ENCODE measurements around the gene TRAPPC2. TPM values are rescaled to one million over a fixed set of nuclear protein-coding genes. Genes with fewer than 3 reads are reported as not detected.

TRAPPC2 gene
- total and polyA plus RNA-seq, 12 donors: 4.3 to 20.5 (median 11.0) TPM

GRCh38 chrX:13662355-13662791 lies 72.0 kb downstream of the TRAPPC2 start:
- intact Hi-C loops (cut with DNase I): no loop called here
- Histone ChIP-seq H3K4me1 (replicated peaks in 1 of 2) (peaks cover 0 to 16% of the 10 kb centered on the region in 2 donors), H3K36me3 (replicated peaks in 1 of 2) (no peaks in the 10 kb centered on the region), H3K27ac (peak overlapping the region in 1 of 5 donors; percentile 8), H3K4me3 (no peak overlapping the region), H3K9me3 (replicated peaks in 1 of 3) (no peaks in the 10 kb centered on the region), H3K27me3 (no peaks in the 10 kb centered on the region)
- TF ChIP-seq, protein P1, sequence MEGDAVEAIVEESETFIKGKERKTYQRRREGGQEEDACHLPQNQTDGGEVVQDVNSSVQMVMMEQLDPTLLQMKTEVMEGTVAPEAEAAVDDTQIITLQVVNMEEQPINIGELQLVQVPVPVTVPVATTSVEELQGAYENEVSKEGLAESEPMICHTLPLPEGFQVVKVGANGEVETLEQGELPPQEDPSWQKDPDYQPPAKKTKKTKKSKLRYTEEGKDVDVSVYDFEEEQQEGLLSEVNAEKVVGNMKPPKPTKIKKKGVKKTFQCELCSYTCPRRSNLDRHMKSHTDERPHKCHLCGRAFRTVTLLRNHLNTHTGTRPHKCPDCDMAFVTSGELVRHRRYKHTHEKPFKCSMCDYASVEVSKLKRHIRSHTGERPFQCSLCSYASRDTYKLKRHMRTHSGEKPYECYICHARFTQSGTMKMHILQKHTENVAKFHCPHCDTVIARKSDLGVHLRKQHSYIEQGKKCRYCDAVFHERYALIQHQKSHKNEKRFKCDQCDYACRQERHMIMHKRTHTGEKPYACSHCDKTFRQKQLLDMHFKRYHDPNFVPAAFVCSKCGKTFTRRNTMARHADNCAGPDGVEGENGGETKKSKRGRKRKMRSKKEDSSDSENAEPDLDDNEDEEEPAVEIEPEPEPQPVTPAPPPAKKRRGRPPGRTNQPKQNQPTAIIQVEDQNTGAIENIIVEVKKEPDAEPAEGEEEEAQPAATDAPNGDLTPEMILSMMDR (IDR thresholded peaks at IDR 0.05): no peak
- no peak for TF ChIP-seq POLR2A (IDR thresholded peaks at IDR 0.05)
- DNase-seq: no peak
- 63 to 77% (median 69%) methylated on average over 6 of the region's 6 CpGs for WGBS, 4 donors

Other genes starting within 250 kb of the TRAPPC2 start
- under 1 TPM in 1 of 9 donors, not detected in 8; 1.00 TPM for gene EGFL6, start 165.0 kb downstream of the TRAPPC2 start, total RNA-seq
- not detected for gene EGFL6, start 165.0 kb downstream of the TRAPPC2 start, polyA plus RNA-seq
- gene TCEANC, start 81.5 kb downstream of the TRAPPC2 start, total RNA-seq: 10 to 100 TPM in 1 of 9 donors, 1 to 10 TPM in 8; 2.8 to 24.8 (median 4.6) TPM
- 1 to 10 TPM; 2.0 to 5.3 (median 3.3) TPM for gene TCEANC, start 81.5 kb downstream of the TRAPPC2 start, polyA plus RNA-seq
- gene RAB9A, start 45.5 kb downstream of the TRAPPC2 start, total RNA-seq: 100 to 1,000 TPM in 1 of 9 donors, 10 to 100 TPM in 8; 49.1 to 153 (median 68.5) TPM
- gene RAB9A, start 45.5 kb downstream of the TRAPPC2 start, polyA plus RNA-seq: 10 to 100 TPM; 23.8 to 75.1 (median 28.2) TPM
- gene OFD1, start 128 bp upstream of the TRAPPC2 start, total RNA-seq: 10 to 100 TPM in 7 of 9 donors, 1 to 10 TPM in 2; 5.6 to 22.2 (median 14.9) TPM
- gene OFD1, start 128 bp upstream of the TRAPPC2 start, polyA plus RNA-seq: 100 to 1,000 TPM in 1 of 3 donors, 10 to 100 TPM in 2; 11.8 to 129 (median 65.6) TPM
- 1 to 10 TPM; 1.0 to 7.5 (median 4.1) TPM for gene GPM6B, start 82.5 kb upstream of the TRAPPC2 start, total RNA-seq
- 1 to 10 TPM; 4.2 to 4.8 (median 4.2) TPM for gene GPM6B, start 82.5 kb upstream of the TRAPPC2 start, polyA plus RNA-seq

Data from adrenal gland (tissue), 12 donors.